Lung (tissue), 12 donors: ENCODE data around the gene DYRK1A. TPM values are rescaled to one million over a fixed set of nuclear protein-coding genes. Genes with fewer than 3 reads are reported as not detected.

ENCODE experiments used
- ATAC-seq: fragments of 200-7000 bp; cut with Tn5 transposase; one replicate; pipeline ENCODE4 v1.9.1; 2020; ENCODE audit warnings: moderate number of reproducible peaks; ENCODE audit not compliant: insufficient read depth, low FRiP score
- DNase-seq, 3 donors: peaks; one replicate each; pipeline ENCODE4 v3.0.0-alpha.2; 2013 to 2017
- H3K27ac ChIP-seq, 2 donors: one replicate each; pipeline ENCODE4 v1.5.1; 2013; ENCODE audit warnings: mild to moderate bottlenecking in 2 of 2, moderate library complexity in 2 of 2, control low read depth in 1 of 2, inconsistent platforms in 1 of 2, low read depth in 1 of 2, low read length in 1 of 2
- H3K27me3 ChIP-seq, 3 donors: one replicate each; pipeline ENCODE4 v1.5.1; 2013; ENCODE audit warnings: low read length in 2 of 3; ENCODE audit not compliant: control insufficient read depth in 3 of 3, insufficient read depth in 3 of 3
- H3K36me3 ChIP-seq, 4 donors: one replicate each; pipeline ENCODE4 v1.5.1; 2013; ENCODE audit warnings: low read length in 4 of 4, mild to moderate bottlenecking in 1 of 4, moderate library complexity in 1 of 4; ENCODE audit not compliant: control insufficient read depth in 4 of 4, insufficient read depth in 4 of 4
- H3K4me1 ChIP-seq, 5 donors: one replicate each; pipeline ENCODE4 v1.5.1; 2013; ENCODE audit warnings: low read length in 5 of 5, mild to moderate bottlenecking in 2 of 5, moderate library complexity in 1 of 5; ENCODE audit not compliant: control insufficient read depth in 5 of 5, insufficient read depth in 5 of 5
- H3K4me3 ChIP-seq: one replicate; pipeline ENCODE4 v1.5.1; 2013; ENCODE audit warnings: mild to moderate bottlenecking, control low read depth, moderate library complexity
- H3K9ac ChIP-seq, 2 donors: one replicate each; pipeline ENCODE4 v1.5.1; 2013; ENCODE audit warnings: low read length in 2 of 2, control low read depth in 1 of 2; ENCODE audit not compliant: insufficient read depth in 1 of 2
- H3K9me3 ChIP-seq, 4 donors: one replicate each; pipeline ENCODE4 v1.5.1; 2013; ENCODE audit warnings: low read length in 3 of 4, mild to moderate bottlenecking in 1 of 4, moderate library complexity in 1 of 4; ENCODE audit not compliant: control insufficient read depth in 4 of 4, insufficient read depth in 3 of 4
- WGBS, 2 donors: extraction: QIAGEN DNeasy Blood & Tissue Kit; methylation state at CpG; one replicate each; pipeline ENCODE4 v1.1.7; 2013; 5-methylcytosine and 5-hydroxymethylcytosine counted together
- polyA plus RNA-seq, 2 donors: library from polyadenylated mRNA; stranded (reverse); fragments of 200-250 nt; gene quantifications; one replicate each; pipeline ENCODE4 v1.2.1, GENCODE V29; 2013
- total RNA-seq, 2 donors: library from RNA; depleted of rRNA in 1 of 2; stranded (reverse); fragments of >200 nt in 1 of 2; gene quantifications; one replicate each; pipeline ENCODE4 v1.2.1, GENCODE V29; 2014 to 2021
- TF ChIP-seq, protein P1 (sequence below): IDR thresholded peaks from 2 replicates; pipeline ENCODE4 v1.5.1; 2012; ENCODE audit warnings: mild to moderate bottlenecking; ENCODE audit errors: control extremely low read depth, extremely low read depth
- donor health status: control.
- donor health status: control.
- donor health status: Bipolar disorder and iron deficiency.
- donor health status: healthy.
- donor health status: DM: yes; HTN: yes; CAD: no.

Gene DYRK1A
- total and polyA plus RNA-seq, 4 donors = 22.1 to 149 (median 43.3) TPM

DNA sequence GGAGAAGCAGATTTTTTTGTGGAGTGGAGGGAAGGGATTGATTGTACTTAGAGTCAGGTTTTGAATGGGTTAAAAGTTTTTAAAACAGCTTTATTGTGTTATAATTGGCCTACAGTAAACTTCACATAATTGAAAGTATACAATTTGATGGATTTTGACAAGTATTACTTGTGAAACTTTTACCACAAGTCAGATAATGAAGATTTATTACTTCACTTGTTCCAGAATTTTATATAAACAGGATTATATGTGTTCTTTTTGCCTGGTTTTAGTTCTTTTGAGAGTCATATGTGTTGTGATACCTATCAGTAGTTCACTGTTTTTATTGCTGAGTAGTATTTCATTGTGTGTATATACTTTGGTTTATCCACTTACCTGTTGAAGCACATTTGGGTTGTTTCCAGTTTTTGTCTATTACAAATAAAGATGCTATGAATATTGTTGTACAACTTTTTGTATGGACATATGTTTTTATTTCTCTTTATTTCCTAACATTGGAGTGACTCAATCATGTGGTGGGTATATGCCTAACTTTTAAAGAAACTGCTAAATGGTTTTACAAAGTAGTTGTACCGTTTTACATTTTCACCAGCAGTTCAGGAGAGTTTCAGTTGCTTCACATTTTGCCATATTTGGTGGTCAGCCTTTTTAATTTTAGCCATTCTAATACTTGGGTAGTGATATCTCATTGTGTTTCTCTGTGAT, 71.0 kb downstream of the DYRK1A start:
- H3K27me3 ChIP-seq = no peaks in the 10 kb centered on the region
- TF ChIP-seq, protein P1, sequence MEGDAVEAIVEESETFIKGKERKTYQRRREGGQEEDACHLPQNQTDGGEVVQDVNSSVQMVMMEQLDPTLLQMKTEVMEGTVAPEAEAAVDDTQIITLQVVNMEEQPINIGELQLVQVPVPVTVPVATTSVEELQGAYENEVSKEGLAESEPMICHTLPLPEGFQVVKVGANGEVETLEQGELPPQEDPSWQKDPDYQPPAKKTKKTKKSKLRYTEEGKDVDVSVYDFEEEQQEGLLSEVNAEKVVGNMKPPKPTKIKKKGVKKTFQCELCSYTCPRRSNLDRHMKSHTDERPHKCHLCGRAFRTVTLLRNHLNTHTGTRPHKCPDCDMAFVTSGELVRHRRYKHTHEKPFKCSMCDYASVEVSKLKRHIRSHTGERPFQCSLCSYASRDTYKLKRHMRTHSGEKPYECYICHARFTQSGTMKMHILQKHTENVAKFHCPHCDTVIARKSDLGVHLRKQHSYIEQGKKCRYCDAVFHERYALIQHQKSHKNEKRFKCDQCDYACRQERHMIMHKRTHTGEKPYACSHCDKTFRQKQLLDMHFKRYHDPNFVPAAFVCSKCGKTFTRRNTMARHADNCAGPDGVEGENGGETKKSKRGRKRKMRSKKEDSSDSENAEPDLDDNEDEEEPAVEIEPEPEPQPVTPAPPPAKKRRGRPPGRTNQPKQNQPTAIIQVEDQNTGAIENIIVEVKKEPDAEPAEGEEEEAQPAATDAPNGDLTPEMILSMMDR = no peak
- DNase-seq (no peak), ATAC-seq (no peak)
- peaks cover 3 to 19% (median 12%) of the 10 kb centered on the region in 5 donors for H3K4me1 ChIP-seq
- no peak overlapping the region for H3K9ac ChIP-seq
- no peaks in the 10 kb centered on the region for H3K36me3 ChIP-seq
- no peak overlapping the region for H3K4me3 ChIP-seq
- H3K27ac ChIP-seq = no peak overlapping the region
- no peaks in the 10 kb centered on the region for H3K9me3 ChIP-seq
- 23 to 52% methylated on average over 1 of the region's 1 CpG for WGBS, 2 donors

DNA sequence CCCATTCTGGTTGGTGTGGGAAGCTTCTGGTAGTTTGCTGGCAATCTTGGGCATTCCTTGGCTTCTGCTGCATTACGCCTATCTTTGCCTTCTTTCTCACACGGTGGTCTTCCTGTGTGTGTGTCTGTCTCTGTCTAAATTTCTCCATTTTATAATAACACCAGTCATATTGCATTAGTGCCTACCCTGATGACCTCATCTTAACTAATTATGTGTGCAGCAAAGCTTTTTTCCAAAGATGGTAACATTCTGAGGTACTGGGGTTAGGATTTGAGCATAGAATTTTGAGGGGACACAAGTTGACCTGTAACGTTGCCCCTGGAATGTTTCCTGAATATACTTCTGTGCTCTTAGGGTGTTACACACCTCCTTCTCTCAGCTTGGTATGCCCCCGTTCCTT, 77.1 kb downstream of the DYRK1A start:
- Histone ChIP-seq H3K4me1 (peaks cover 0 to 33% (median 7%) of the 10 kb centered on the region in 5 donors), H3K4me3 (no peak overlapping the region), H3K27me3 (no peaks in the 10 kb centered on the region), H3K9ac (no peak overlapping the region), H3K9me3 (no peaks in the 10 kb centered on the region), H3K27ac (no peak overlapping the region), H3K36me3 (peaks cover 0 to 5% (median 1%) of the 10 kb centered on the region in 4 donors)
- WGBS, 2 donors = 65 to 73% methylated on average over 4 of the region's 4 CpGs
- ATAC-seq = no peak
- TF ChIP-seq, protein P1 = no peak
- DNase-seq = no peak

DNA sequence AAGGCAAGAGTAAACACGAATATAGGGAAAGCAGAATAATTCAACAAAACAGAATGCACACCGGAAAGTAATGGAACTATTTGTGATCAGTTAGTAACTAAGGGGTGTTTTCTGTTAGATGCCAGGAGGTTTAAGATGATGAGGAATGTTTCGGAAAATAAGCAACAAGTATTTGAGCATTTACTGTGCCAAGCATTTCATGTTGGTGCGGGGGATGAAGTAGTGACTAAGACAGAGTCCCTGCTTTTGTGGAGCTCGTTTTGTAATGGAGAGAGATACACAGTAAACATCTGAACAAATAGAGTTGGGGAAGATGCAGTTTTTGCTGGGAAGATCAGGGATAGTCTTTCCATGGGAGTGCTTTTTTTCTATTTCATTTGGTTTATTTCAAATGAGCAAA, 78.7 kb downstream of the DYRK1A start:
- no peaks in the 10 kb centered on the region for H3K9me3 ChIP-seq
- DNase-seq = peak in 1 of 3 donors; percentile 40
- ATAC-seq = no peak
- 77 to 78% methylated on average over 5 of the region's 5 CpGs for WGBS, 2 donors
- H3K9ac ChIP-seq = no peak overlapping the region
- H3K27ac ChIP-seq = no peak overlapping the region
- H3K36me3 ChIP-seq = peaks cover 0 to 5% (median 1%) of the 10 kb centered on the region in 4 donors
- TF ChIP-seq, protein P1 = no peak
- no peaks in the 10 kb centered on the region for H3K27me3 ChIP-seq
- peaks cover 0 to 37% (median 7%) of the 10 kb centered on the region in 5 donors for H3K4me1 ChIP-seq
- H3K4me3 ChIP-seq = no peak overlapping the region
